Gastrocnemius medialis (tissue), 4 donors: ENCODE measurements around the gene STARD13. TPM values are rescaled to one million over a fixed set of nuclear protein-coding genes. Genes with fewer than 3 reads are reported as not detected.

Source experiments
- ATAC-seq, 2 donors: fragments of 150-250 bp; one replicate each; pipeline ENCODE4 v1.9.1; 2016
- DNase-seq, 2 donors: peaks; one replicate each; pipeline ENCODE4 v3.0.0-alpha.2; 2019
- H3K27ac ChIP-seq, 4 donors: fragments of 200-600 bp; sonication (generic); 1 replicate in 1 of 4; 2 replicates in 3 of 4; pipeline ENCODE4 v1.5.1; 2016 to 2018; ENCODE audit warnings: mild to moderate bottlenecking in 2 of 4, moderate library complexity in 1 of 4
- H3K27me3 ChIP-seq, 3 donors: fragments of 200-600 bp; sonication (generic) in 2 of 3; 1 replicate in 1 of 3; 2 replicates in 2 of 3; pipeline versions ENCODE4 v1.5.1 to v1.6.0; 2016 to 2019; ENCODE audit warnings: mild to moderate bottlenecking in 1 of 3, moderate library complexity in 1 of 3
- H3K36me3 ChIP-seq, 2 donors: fragments of 200-600 bp; sonication (generic) in 1 of 2; one replicate each; pipeline ENCODE4 v1.5.1; 2017 to 2018
- H3K4me1 ChIP-seq, 2 donors: fragments of 200-600 bp; sonication (generic) in 1 of 2; one replicate each; pipeline ENCODE4 v1.5.1; 2016 to 2017; ENCODE audit warnings: mild to moderate bottlenecking in 2 of 2
- H3K4me3 ChIP-seq, 4 donors: fragments of 200-600 bp; sonication (generic) in 3 of 4; 1 replicate in 1 of 4; 2 replicates in 3 of 4; pipeline ENCODE4 v1.5.1; 2016 to 2019; ENCODE audit warnings: mild to moderate bottlenecking in 2 of 4
- H3K9me3 ChIP-seq, 3 donors: fragments of 200-600 bp; sonication (generic) in 2 of 3; 1 replicate in 1 of 3; 2 replicates in 2 of 3; pipeline ENCODE4 v1.5.1; 2016 to 2019
- CTCF ChIP-seq, 5 experiments: fragments of 450-650 bp in 3 of 5; fragments of 200-600 bp in 2 of 5; sonication (generic) in 2 of 5; IDR thresholded peaks in 4 of 5; conservative IDR thresholded peaks in 1 of 5; 1 replicate in 4 of 5; 2 replicates in 1 of 5; pipeline ENCODE4 v1.5.1; 2016 to 2019; ENCODE audit warnings: antibody characterized with exemption in 5 of 5, mild to moderate bottlenecking in 3 of 5, moderate library complexity in 3 of 5
- POLR2A ChIP-seq, 2 donors: fragments of 450-650 bp; IDR thresholded peaks; one replicate each; pipeline ENCODE4 v1.6.1; 2017; ENCODE audit warnings: antibody characterized with exemption in 2 of 2, mild to moderate bottlenecking in 2 of 2, moderate library complexity in 2 of 2
- in situ Hi-C, 4 donors: fragments of 200-750 bp; cut with MboI; loops; one replicate each; pipeline versions ENCODE4 v1.15.0 to v1.8.0; 2017; ENCODE audit warnings: low sequenced_read_pairs in 4 of 4
- intact Hi-C: fragments of 100-400 bp; cut with DNase I; formaldehyde crosslinking; loops from one replicate; pipeline ENCODE4 v1.15.1; 2023; ENCODE audit warnings: low total_unique reads
- total RNA-seq, 4 donors: library from RNA; depleted of rRNA; stranded (reverse); fragments of >200 nt; gene quantifications; one replicate each; pipeline versions ENCODE4 v1.1.0 to v1.2.3, GENCODE V29; 2016

The STARD13 gene
- total RNA-seq, 4 donors from 2014 or later, result 7.7 to 19.3 (median 12.0) TPM

- intact Hi-C loops, result no loop called here
- Histone ChIP-seq H3K27ac (no peak overlapping the region), H3K4me1 (peaks cover 0 to 4% of the 10 kb centered on the region in 2 donors), H3K36me3 (no peaks in the 10 kb centered on the region), H3K9me3 (no peaks in the 10 kb centered on the region), H3K4me3 (no peak overlapping the region), H3K27me3 (no peaks in the 10 kb centered on the region)
- DNase-seq, result no peak
- ATAC-seq, result no peak
- TF ChIP-seq POLR2A (IDR thresholded peaks at IDR 0.05) (no peak), CTCF (IDR thresholded peaks at IDR 0.05 in 4 of 5, conservative IDR thresholded peaks at IDR 0.05 in 1 of 5) (no peak)
- in situ Hi-C loops, result no loop called here
Observed at GRCh38 chr13:33073338-33073737, 212.2 kb downstream of the STARD13 start.

GRCh38 chr13:33072759-33073158 lies 212.8 kb downstream of the STARD13 start:
- Histone ChIP-seq H3K9me3 (no peaks in the 10 kb centered on the region), H3K4me3 (no peak overlapping the region), H3K27me3 (no peaks in the 10 kb centered on the region), H3K36me3 (no peaks in the 10 kb centered on the region), H3K4me1 (no peaks in the 10 kb centered on the region), H3K27ac (no peak overlapping the region)
- no peak for TF ChIP-seq CTCF (IDR thresholded peaks at IDR 0.05 in 4 of 5, conservative IDR thresholded peaks at IDR 0.05 in 1 of 5)
- TF ChIP-seq POLR2A (IDR thresholded peaks at IDR 0.05), result no peak
- DNase-seq (no peak), ATAC-seq (no peak)
- intact Hi-C loops, result no loop called here
- in situ Hi-C loops, result no loop called here

GRCh38 chr13:33072282-33072681 lies 213.3 kb downstream of the STARD13 start:
- no peaks in the 10 kb centered on the region for H3K4me1 ChIP-seq
- no peaks in the 10 kb centered on the region for H3K9me3 ChIP-seq
- intact Hi-C loops (no loop called here), in situ Hi-C loops (no loop called here)
- no peak overlapping the region for H3K4me3 ChIP-seq
- ATAC-seq, result no peak
- H3K27ac ChIP-seq, result no peak overlapping the region
- DNase-seq, result no peak
- H3K36me3 ChIP-seq, result no peaks in the 10 kb centered on the region
- no peaks in the 10 kb centered on the region for H3K27me3 ChIP-seq
- TF ChIP-seq CTCF (IDR thresholded peaks at IDR 0.05 in 4 of 5, conservative IDR thresholded peaks at IDR 0.05 in 1 of 5) (no peak), POLR2A (IDR thresholded peaks at IDR 0.05) (no peak)

- DNase-seq (no peak), ATAC-seq (no peak)
- in situ Hi-C loops (no loop called here), intact Hi-C loops (no loop called here)
- Histone ChIP-seq H3K27ac (no peak overlapping the region), H3K27me3 (no peaks in the 10 kb centered on the region), H3K4me1 (no peaks in the 10 kb centered on the region), H3K9me3 (no peaks in the 10 kb centered on the region), H3K4me3 (no peak overlapping the region), H3K36me3 (no peaks in the 10 kb centered on the region)
- TF ChIP-seq CTCF (IDR thresholded peaks at IDR 0.05 in 4 of 5, conservative IDR thresholded peaks at IDR 0.05 in 1 of 5) (no peak), POLR2A (IDR thresholded peaks at IDR 0.05) (no peak)
Observed at GRCh38 chr13:33070713-33071112, 214.8 kb downstream of the STARD13 start.

- Histone ChIP-seq H3K36me3 (no peaks in the 10 kb centered on the region), H3K27me3 (no peaks in the 10 kb centered on the region), H3K27ac (no peak overlapping the region), H3K4me3 (no peak overlapping the region), H3K9me3 (no peaks in the 10 kb centered on the region), H3K4me1 (no peaks in the 10 kb centered on the region)
- intact Hi-C loops, result no loop called here
- ATAC-seq (no peak), DNase-seq (no peak)
- in situ Hi-C loops, result no loop called here
- TF ChIP-seq POLR2A (IDR thresholded peaks at IDR 0.05), result no peak
- TF ChIP-seq CTCF (IDR thresholded peaks at IDR 0.05 in 4 of 5, conservative IDR thresholded peaks at IDR 0.05 in 1 of 5), result peak in 1 of 5 experiments; percentile 35
Observed at GRCh38 chr13:33069365-33069764, 216.2 kb downstream of the STARD13 start.
